HG02571 (cell line): Measurements from ENCODE around the gene ABCG2.
A peak's percentile ranks its signal among the peaks of the same experiment; 100 is the strongest.

Source experiments
- ATAC-seq: cut with Tn5 transposase; IDR thresholded peaks from one replicate; pipeline ENCODE4 v1.9.1; 2021; ENCODE audit warnings: mild to moderate bottlenecking, moderate library complexity; ENCODE audit not compliant: unreplicated experiment

The ABCG2 gene

DNA sequence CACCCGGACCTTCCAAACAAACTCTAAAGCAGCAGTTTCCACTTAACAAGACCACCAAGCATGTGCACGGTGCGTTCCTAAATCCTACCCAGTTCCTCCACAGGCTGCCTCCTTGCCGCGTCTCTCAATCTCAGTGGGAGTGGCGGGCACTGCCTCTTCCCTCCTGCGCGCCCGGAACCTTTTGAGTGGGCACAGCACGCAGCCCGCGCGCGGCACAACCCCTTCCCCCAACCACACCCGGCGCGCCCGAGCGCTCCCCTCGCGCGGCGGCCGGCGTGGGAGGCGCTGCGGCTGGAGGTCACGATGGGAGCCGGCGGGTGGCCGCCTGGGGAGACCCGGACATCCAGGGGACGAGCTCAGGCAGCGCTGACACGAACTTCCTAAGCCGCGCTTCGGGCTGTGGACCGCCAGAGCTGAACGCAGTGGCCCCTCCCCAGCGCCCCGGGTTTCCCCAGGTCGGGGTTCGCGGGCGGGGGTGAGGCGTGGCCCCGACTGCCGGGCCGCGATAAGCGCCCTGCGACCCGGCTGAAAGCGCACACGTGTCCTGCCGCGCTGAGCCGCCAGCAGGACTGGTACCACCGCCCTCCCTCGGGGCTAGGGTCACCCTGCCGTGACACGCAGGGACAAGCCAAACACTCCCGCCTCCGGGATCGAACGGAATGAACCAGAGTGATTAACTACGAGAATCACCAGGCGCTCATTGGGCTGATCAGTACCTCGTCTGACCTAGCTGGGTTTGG lies at the start of gene ABCG2:
ABCG2 (minus strand) TSS at position 151 of the 740 bp plus-strand sequence. CDS start 18,644 bp downstream, outside the sequence.
- ATAC-seq: peak; percentile 49

DNA sequence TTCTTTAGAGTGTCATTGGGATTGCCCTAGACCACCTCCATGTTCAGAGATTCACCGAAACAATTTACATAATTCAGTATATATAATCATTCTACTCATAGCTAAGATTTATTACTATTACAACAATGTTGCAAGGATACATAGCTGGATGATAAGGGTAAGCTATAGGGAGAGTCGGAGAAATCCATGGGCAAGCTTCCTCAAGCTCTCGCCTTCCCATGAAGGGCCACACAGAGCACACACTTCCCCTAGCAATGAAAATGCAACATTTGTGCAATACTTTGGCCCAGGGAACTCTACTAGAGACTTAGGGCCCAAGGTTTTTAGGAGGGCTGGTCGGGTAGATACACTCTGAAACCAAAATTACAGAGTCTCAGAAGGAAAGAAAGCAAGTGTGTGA lies 49.7 kb upstream of the ABCG2 start:
- ATAC-seq: no peak

DNA sequence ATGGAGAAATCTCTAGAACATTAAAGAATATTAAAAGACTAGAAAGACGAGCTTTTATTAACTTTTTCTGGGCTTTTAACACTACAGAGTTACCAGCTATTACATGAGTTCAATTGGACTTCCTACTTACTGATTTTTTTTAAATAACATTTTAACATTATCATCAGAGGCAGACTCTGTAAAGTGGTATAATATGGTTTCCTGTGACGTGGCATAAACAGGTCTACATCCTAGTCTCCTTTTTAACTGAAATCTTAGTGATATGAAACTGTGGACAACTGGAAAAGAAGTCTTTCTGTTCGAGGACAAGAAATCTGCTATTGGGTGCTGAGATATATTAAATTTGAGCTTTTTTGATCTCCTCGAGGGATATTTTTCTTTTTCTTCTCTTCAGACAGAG lies 48.7 kb upstream of the ABCG2 start:
- no peak for ATAC-seq

DNA sequence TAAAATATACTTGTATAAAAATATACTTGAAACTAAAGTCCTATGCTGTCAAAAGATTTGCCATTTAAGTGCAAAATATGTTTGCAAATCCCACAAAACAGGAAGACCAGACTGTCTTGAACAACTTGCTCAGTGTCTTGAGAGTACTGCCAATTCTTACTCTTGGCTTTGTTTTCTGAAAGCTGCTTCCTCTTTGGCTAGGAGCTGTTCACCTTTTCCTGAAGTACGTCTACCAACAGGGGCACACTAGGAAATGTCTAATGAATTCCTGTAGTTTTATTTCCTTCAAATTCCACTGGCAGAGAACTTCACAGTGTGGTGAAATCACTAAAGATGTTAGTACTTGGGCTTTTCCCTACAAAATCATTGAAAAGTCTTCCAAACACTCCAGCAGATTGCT lies 46.4 kb upstream of the ABCG2 start:
- ATAC-seq: no peak

DNA sequence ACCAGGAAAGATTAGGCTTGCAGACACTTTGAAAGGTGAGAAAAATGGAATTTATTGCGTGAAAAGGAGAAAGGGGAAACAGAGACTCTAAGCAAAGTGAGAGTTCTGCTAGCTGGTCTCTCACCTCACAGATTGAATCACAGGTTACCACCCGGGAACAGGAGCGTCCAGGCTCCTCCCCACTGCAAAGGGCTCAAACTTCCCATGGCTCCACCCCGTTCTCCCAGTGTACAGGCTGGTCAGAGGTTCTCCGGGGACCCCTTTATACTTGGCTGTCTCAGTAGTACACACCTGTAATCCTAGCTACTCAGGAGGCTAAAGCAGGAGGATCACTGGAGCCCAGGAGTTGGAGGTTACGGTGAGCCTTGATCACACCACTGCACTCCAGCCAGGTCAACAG lies 44.0 kb upstream of the ABCG2 start:
- no peak for ATAC-seq

DNA sequence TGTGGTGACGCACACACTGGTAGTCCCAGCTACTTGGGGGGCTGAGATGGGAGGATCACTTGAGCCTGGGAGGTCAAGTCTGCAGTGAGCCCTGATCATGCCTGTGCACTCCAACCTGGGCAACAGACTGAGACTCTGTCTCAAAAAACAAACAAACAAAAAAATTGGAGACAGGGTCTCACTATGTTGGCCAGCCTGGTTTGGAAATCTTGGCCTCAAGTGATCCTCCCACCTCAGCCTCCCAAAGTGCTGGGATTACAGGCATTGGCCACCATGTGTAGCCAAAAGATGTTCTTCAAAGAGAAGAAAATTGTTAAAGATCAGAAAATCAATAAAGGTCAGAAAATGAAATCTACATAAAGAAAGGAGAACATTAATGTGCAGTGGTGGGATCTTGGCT lies 41.7 kb upstream of the ABCG2 start:
- no peak for ATAC-seq

DNA sequence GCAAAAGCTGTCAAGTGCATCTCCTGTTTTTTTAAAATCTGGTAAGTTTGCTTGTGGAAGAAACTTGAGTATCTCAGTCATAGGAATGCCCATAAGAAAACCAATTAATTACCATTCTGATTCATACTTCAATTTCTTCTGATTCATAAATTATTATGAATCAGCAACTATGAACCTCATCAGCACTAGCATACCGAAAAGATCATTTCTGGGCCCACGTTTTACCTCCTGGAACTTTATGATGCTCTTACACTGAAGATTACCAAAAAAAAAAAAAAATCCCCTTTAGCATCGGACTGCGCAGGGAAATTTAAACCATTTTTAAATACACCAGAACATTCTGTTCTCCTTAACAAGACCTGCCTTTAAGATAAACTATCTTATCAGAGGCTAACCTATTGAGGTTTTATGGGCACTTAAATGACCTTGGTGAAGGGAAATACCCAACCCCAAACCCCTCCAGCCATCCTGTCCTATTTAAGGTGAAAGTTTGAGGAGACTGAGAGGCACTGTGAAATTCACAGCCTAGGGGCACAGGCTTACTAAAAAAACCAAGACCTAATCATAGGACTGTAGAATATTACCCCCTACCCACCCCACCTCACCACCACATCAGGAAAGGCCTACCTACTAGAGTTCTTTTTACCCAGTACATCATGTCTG lies 38.2 kb upstream of the ABCG2 start:
- ATAC-seq: no peak

DNA sequence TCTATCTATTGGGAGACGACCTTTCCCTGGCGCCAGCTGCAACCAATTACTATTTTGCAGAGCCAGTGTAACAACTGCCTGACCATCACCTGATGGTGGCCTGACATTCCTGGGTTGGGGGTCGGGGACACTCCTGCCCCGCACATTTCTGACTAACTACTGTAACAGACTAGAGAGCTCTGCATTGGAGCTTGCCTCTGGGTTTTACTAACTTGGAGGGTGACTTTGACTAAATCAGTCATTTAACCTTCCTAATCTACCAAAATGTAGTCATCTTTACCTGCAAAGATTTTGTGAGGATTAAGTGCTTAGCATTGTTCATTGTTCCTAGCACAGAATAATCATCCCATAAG lies 37.5 kb upstream of the ABCG2 start:
- no peak for ATAC-seq

DNA sequence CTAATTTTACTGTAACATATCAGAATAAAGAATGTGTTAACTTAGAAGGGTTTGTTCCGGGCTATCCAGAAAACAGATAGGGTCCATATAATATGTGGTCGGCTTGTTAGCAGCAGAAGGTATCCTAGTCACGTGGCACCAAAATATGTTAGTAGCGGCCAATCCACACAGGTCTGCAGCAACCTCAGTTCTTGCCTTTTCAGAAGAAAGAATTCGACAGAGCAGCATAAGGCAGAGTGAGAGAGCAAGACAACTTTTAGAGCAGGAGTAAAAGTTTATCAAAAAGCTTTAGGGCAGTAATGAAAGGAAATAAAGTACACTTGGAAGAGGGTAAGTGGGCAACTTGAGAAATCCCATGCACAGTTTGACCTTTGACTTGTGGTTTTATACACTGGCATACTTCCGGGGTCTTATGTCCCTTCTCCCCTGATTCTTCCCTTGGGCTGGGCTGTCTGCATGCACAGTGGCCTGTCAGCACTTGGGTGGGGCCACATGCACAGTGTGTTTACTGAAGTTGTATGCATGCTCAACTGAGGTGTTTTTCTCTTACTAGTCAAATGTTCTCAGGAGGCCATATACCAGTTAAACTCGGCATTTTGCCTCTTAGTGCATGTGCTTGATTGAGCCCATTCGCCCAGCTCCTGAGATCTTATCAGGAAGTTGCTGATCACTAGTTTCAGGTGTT lies 37.0 kb upstream of the ABCG2 start:
- no peak for ATAC-seq

DNA sequence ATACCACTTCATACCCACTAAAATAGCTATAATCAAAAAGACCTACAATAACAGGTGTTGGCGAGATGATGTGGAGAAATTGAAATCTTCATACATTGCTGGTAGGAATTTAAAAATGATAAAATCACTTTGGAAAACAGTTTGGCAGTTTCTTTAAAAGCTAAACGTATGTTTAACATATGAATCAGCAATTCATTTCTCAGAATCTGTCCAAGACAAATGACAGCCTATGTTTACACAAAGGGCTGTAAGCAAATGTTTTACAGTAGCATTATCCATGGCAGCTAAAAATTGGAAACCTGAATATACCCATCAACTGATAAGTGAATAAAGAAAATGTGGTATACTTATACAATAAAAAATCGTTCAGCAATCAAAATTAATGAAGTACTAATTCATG lies 33.0 kb upstream of the ABCG2 start:
- no peak for ATAC-seq

DNA sequence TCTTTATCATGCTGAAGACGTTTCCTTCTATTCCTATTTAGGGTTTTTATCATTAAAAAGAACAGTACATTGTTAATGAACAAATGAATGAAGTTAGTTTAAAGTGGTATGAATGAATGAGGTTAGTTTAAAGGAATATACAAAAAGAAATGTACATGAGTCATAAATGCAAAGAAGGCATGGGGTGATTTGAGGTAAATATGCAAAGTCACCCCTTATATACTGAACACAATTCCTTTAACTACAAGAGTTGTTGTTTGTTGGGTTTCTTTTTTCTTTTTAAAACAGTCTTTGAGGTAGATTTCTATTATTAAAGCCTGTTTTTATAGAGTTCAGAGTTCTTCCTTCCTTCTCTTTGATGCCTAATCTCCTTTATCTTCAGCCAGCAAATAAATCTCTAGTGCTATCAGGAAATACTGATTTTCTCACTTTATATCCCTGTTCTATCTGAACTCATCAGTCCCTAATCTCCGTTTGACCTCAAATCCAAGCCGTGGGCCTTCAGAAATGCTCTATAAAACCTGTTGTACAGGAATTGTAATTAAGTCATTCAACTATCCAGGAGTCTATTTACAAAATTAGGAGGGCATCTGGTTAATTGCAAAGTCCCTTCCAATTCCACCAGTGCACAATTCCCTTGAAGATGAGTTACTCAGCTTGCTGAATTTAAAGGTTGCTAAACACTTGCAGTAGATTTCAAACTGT lies 31.6 kb upstream of the ABCG2 start:
- no peak for ATAC-seq

DNA sequence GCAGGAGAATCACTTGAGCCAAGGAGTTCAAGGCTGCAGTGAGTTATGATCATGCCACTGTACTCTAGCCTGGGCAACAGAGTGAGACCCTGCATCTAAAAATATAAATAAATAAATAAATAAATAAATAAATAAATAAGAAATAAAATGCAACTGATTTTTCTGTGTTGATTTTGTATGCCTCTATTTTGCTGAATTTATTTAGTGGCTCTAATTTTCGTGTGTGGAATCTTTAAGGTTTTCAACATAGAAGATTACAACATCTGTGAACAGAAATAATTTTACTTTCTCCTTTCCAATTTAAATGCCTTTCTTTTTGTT lies 30.9 kb upstream of the ABCG2 start:
- no peak for ATAC-seq

DNA sequence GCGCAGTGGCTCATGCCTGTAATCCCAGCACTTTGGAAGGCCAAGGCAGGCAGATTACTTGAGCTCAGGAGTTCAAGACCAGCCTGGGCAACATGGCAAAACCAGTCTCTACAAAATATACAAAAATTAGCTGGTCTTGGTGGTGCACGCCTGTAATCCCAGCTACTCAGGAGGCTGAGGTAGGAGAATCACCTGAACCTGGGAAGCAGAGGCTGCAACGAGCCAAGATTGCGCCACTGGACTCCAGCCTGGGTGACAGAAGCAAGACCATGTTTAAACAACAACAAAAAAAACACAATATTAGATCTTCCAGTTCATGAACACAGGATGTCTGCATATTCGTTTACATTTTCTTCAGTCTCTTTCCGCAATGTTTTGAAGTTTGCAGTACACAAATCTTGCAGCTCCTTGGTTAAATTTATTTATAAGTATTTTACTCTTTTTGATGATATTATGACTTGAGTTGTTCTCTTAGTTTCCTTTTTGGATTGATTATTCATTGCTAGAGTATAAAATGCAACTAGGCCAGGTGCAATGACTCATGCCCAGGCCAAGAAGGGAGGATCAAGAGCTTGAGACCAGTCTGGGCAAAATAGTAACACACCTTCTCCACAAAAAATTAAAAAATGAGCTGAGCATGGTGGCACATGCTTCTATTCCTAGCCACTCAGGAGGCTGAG lies 30.4 kb upstream of the ABCG2 start:
- ATAC-seq: no peak

DNA sequence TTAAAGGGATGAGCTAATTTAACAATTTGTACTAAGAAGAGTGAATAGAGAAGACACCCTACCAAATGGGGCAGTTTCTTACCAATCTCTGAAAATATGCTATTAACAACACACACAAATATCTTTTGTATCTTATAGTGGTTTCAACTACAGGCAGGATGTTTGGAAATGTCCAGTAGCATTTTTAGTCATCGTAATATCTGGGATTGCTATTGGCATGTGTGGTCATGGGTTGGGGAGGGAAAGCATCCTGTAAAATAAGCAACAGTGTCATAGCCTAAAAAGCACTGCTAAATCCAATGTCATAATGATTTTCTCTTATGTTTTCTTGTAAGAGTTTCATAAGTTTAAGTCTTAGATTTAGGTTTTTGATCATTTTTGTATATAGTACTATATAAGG lies 29.3 kb upstream of the ABCG2 start:
- no peak for ATAC-seq

DNA sequence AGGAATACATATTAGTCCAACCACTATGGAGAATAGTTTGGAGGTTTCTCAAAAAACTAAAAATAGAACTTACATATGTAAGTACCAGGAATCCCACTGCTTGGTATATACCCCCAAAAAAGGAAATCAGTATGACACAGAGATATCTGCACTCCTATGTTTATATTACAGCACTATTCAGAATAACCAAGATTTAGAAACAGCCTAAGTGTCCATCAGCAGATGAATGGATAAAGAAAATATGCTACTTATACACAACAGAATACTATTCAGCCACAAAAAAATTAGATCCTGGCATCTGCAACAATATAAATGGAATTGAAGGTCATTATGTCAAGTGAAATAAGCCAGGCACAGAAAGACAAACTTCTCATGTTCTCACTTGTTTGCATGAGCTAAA lies 27.5 kb upstream of the ABCG2 start:
- no peak for ATAC-seq

DNA sequence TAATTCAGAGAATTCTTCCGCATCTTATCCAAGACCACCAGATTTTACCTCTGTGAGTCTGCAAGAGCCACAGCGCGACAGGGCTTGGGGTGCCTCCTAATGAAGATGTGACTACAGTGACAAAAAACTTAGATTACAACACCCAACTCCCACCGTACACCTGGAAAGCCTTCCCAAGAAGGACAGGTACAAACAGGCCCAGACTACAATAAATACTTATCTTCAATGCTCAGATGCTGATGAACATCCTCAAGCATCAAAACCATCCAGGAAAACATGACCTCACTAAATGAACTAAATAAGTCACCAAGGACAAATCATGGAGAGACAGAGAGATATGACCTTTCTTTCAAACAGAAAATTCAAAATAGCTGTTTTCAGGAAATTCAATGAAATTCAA lies 20.8 kb upstream of the ABCG2 start:
- ATAC-seq: no peak

DNA sequence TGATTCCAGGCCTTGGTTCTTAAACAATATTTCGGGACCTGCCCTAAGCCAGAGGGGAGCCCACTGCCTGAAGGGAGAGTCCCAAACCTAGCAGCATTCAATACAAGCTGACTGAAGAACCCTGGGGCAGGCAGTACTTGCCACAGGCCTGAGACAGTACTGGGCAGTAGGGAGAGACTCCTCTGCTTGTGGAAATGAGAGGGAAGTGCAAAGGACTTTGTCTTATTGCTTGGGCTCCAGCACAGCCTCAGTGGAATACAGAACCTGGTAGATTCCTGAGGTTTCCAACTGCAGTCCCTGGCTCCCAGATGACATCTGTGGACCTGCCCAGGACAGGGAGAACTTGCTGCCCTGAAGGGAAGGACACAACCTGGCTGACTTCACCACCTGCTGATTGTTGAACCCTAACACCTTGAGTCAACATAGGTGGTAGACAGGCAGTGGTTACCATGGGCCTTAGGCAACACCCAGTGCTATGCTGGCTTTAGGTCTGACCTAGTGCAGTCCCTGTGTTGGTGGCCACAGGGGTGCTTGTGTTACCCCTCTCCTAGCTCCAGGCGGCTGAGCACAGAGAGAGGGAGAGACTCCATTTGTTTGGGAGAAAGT lies 20.3 kb upstream of the ABCG2 start:
- no peak for ATAC-seq

DNA sequence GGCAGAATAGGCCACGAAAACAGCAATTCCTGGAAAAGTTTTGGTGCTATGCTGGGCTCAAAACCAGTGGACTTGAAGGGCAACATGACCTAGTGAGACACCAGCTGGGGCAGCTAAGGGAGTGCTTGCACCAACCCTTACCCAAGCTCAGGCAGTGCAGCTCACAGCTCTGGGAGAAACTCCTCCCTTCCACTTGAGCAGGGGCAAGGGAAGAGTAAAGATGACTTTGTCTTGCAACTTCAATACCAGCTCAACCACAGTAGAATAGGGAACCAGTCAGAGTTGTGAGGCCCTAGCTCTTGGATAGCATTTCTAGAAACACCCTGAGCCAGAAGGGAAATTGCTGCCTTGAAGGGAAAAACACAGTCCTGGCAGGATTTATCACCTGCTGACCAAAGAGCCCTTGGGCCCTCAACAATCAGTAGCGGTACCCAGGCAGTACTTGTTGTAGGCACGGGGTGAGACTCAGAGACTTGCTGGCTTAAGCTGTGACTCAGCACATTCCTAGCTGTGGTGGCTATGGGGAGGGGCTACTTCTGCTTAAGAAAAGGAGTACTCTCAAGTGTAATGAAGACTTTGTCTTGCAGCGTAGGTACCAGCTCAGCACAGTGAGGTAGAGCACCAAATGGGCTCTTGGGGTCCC lies 19.7 kb upstream of the ABCG2 start:
- ATAC-seq: no peak

DNA sequence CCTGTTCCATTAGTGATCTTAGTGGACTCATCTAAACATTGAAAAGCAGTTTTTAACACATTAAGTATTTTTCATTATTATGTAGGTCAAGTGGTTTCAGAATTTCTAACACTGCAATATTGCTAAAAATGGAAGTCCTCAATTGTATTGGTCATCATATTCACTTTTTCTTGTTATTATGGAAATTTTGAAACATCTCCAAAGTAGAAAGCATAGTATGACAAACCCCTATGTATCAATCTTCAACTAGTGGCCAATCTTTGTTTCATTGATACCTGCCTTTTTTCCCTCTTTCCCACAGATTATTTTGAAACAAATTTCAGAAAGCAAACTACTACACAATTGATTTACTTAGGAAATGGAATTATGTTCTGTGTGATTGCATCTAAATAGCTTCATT lies 14.5 kb upstream of the ABCG2 start:
- ATAC-seq: no peak

DNA sequence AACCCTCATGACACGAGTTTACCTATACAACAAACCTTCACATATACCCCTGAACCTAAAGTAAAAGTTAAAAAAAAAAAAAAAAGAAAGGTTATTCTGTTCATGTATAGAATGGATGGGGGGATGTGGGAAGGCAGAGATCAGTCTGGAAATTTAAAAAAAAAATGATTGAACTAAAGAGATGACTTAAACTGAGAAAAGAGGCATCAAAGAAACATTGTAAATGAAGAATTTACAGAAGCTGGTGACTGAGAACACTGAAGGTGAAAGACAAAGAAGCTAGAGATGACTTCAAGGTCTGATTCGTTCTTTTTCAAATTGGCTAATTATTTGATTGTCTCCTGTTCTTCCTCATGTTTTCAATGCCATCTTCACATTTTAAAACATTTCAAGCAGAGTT lies 12.8 kb upstream of the ABCG2 start:
- no peak for ATAC-seq
